T-helper 9 cell (primary cell): Measurements from ENCODE around the gene KCNIP2.

Source experiments
- DNase-seq: peaks from one replicate; pipeline ENCODE4 v3.0.0-alpha.2; 2020

Gene KCNIP2

DNA sequence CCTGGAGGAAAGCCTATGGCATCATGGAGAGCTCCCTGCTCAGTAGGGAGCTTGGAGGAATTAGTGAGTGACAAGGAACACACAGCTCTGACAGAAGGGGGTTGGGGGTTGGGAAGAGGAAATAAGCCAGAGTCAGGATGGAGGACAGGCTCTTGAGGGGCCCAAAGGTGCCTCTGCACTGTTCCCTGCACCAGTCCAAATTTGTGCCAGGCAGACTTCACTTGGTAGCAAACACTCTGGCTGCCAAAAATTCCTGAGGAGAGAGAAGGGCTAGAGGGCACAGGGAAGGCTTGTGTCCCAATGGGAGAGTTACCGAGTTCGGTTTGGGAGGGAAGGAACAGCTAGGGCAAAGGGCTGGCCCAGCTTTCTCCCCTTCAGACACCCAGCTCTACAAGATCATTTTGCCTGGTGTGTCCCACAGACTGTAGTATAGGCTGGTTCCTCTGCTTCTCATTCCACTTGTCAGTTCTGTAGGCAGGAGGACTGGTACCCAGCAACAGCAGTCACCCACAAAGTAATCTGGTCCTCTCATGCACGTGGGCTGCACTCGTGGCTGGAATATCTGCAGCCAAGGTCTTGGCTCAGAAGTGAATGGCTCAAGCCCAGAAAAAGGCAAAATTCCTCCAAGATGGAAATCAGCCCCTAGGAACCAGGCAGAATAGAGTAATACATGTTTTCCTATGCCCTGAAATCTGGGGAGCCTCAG lies 8.0 kb upstream of the KCNIP2 start:
- no peak for DNase-seq

DNA sequence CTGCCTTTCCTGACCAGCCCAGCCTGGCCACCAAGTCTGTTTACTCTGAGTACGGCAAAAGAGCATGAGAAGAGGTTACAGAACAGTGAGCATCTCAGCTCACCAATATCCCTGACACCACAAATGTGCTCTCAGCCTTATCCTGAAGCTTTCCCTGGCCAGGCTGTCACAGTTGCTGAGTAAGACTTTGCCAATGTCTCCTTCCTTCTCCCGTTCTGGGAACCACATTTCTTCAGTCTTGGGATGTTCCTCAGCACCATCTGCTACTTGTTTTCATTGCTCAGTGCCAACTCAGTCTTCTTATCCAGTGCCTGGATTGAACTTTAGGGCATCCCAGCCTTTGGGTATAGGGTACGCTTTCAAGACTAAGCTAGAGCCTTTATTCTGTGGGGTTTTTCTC lies 7.1 kb upstream of the KCNIP2 start:
- no peak for DNase-seq

DNA sequence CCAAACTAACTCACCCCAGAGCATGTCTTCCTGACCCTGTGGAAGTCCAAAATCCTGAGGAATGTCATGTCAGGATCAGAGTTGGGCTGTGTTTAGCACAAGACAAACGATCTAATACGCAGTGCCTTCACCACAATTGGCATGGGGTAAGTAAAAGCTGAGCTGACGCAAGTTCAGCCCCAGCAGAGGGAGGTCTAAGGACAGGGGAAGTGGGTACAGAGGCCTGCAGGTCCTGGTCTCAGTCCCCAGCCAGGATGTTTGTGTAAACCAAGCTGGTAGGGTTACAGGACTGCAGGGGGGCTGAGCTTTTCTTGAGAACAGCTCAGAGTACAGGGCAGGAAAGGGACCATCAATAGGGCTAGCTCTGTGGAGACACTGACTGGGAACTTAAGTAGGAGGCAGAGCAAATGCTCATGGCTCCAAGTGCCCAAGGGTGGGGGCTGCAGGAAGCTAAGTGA lies 5.3 kb upstream of the KCNIP2 start:
- DNase-seq = no peak

- no peak for DNase-seq
Observed at GRCh38 chr10:101848408-101848807, 4.8 kb upstream of the KCNIP2 start.

GRCh38 chr10:101845893-101846292 lies 2.3 kb upstream of the KCNIP2 start:
- no peak for DNase-seq

DNA sequence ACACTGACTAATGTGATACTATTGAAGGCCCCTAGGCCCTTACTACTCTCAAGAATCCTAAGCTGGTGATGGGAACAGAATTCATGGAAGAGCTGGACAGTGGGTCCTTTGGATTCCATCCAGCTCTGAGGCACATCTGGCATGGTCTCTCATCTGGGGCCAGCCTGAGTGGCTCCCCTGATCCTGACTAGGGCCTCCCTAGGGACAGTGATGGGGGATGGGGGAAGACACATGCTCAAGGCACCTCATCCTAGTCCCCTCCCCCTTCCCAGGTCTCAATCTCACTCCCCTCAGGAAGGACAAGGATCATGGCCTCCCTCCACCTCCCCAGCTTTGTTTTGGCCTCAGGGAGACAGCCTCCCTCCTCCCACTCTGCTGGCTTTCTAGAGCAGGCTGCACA lies 1.8 kb downstream of the KCNIP2 start:
- DNase-seq = no peak

- peak; percentile 64 for DNase-seq
Observed at GRCh38 chr10:101840741-101841453, 2.7 kb downstream of the KCNIP2 start.

- DNase-seq = peak; percentile 16
Observed at GRCh38 chr10:101840102-101840684, 3.4 kb downstream of the KCNIP2 start.

GRCh38 chr10:101839416-101840063 lies 4.1 kb downstream of the KCNIP2 start:
- peak; percentile 61 for DNase-seq

GRCh38 chr10:101839002-101839401 lies 4.6 kb downstream of the KCNIP2 start:
- no peak for DNase-seq

DNA sequence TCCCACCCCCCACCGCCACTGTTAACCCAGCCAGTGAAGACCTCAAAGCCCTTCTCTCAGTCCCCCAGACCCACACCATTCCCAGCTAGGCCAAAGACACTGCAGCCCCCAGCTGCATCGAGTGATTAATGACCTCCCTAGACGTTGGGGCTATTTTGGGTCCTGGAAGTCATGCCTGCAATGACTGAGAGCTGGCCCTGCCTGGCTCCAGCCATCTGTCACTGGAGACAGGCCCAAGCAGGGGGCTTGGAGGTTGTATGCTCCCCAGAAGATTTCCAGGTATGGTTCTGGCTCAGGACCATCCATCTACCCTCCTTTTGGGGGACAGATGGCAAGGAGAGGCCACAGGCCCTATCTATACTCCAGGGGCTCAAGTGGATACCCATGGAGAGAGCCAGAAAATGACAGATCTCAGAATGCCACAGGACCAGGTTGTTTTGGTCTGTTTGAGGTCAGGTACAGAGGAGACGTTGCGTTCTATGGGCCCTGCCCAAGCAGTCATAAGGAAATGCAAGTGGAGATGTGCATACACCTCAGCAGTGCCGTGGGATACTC lies 5.1 kb downstream of the KCNIP2 start:
- DNase-seq = no peak

GRCh38 chr10:101837748-101838147 lies 5.9 kb downstream of the KCNIP2 start:
- no peak for DNase-seq

DNA sequence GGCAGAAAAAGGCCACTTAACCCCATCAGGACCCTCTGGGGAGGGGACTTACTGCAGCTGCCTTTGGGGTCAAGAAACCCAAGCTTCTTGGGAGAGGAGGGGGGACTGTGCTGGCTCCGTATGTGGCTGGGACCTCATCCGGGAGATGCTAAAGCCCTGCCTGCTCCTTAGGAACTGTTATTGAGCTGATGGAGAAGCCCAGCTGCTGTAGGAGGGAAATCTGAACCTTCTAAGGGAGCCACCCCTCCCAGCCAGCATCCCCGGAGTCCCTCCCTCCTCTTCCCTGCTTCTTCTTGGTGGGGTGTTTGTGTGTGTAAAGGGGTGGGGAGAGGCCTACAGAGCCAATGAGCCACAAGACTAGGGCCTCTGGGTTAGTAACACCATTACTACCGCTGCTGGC lies 8.2 kb downstream of the KCNIP2 start:
- DNase-seq = no peak

DNA sequence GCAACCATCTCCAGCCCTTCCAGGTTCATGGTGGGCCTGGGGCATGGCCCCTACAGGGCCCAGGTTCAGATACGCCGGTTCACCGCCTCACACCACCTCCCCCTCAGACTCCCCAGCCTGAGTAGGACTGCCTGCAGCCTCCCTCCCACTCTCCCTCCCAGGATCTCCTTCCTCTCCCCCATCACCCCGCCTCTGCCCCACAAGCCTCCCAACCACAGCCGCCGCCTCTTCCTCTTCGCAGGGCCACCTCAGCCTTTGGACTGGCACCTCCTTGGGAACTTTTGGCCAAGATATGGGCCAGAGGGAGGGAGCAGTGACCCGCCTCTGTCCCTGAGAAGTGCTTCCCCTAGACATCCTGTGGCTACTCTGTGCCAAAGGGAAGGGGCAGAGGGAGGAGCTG lies 9.3 kb downstream of the KCNIP2 start:
- DNase-seq = no peak

- no peak for DNase-seq
Observed at GRCh38 chr10:101833466-101833865, 10.1 kb downstream of the KCNIP2 start.

DNA sequence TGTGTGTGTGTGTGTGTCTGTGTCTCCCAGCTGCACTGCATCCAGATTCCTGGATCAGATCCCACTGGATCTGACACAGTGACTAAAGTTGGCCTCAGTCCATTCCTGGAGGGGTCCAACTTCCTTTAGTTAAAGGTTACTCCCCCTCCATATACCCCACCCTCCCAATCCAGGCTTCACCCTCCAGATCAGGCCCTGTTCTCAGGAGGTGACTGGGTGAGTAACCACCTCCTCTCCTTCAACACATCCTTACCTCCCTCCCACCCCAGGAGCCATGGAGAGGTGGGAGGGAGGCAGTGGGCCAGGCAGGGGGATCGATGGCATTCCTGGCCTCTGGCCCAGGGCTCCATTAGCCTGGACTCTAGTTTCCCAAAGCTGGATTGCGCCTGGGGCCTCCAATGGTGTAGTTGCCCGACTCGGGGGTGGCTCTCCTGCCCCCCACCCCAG lies 11.3 kb downstream of the KCNIP2 start:
- DNase-seq = no peak

- DNase-seq = no peak
Observed at GRCh38 chr10:101831169-101831811, 12.3 kb downstream of the KCNIP2 start.

GRCh38 chr10:101830322-101831168 lies 13.1 kb downstream of the KCNIP2 start:
- peak; percentile 95 for DNase-seq

DNA sequence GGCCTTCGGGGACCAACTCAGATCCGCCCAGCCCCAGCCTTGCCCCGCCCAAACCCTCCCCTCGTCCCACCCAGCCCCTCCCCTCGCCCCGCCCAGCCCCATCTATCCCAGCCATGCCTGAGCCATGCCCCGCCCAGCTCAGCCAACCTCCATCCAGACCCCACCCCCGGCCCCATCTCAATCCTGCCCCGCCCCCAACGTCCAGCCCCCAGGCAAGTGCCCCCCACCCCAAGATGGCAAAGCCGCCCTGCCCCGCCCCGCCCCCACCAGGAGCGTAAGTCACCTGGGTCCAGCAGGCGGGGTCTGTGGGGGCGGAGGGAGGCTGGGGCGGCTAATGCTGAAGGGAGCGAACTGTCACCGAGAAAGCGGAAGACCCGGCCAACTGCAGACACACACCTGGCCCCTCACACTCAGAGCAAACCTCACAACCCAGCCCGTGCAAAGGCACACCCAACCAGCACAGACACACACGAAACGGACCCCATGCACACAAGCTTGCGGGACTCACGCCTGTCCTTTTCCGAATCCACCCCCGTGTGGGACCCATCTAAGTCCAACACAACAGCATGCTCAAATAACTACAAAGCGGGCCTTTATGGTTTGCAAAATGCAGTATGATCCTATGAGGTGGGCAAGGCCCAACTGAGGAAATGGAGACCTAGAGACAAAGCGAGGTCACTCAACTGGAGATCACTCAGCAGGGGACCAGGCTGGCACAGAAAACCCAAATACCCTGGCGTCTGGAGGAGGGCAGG lies 13.9 kb downstream of the KCNIP2 start:
- peak; percentile 64 for DNase-seq

DNA sequence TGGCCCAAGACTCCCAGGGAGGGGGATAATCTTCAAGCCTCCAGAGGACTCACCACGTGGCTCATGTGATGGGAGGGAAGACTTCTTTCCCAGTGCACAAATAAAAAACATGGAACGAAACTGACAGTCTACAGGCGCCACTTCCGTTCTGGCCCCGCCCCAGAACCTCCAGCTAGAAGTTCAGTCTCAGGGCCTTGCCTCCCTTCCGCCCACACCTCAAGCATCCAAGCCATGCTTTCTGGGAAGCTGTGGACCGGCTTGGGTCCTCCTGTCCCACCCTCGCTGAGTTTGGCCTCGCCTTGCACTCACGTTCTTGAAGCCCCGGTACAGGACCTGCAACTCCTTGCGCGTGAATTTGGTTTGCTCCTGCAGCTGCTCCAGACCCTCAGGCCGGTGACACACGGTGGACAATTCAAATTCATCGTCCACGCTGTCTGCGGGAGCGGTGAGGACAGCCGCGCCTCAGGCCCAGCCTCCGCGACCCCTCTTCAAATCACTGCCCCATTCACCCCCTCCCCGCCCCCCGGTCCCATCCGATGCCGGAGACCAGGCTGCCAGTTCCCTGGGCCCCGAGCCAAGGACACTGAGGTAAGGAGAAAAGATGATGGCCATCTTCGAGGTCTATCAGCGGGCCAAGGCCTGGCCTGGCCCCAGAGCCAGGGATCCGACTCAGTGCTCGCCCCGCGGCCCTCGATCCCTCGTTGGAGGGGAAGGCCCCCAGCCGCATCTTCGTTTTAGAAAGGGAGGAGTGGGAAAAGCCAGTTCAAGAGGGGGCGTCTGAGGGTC lies 14.6 kb downstream of the KCNIP2 start:
- no peak for DNase-seq
